Astrocyte (in vitro differentiated cells and primary cell): ENCODE measurements around the gene ALKBH3.

ENCODE experiments used
- CTCF ChIP-seq: IDR thresholded peaks from 2 replicates; pipeline ENCODE4 v1.5.1; 2011; ENCODE audit warnings: low read depth, mild to moderate bottlenecking, inconsistent platforms, low read length, moderate library complexity; ENCODE audit not compliant: insufficient read depth
- EZH2 ChIP-seq: IDR thresholded peaks from 2 replicates; pipeline ENCODE4 v1.6.1; 2012; ENCODE audit warnings: mild to moderate bottlenecking, low read length, inconsistent platforms; ENCODE audit not compliant: insufficient read depth

- TF ChIP-seq CTCF (no peak), EZH2 (no peak)
Observed at GRCh38 chr11:43907028-43907975, 26.7 kb downstream of the ALKBH3 start.
